Fibroblast of gingiva (primary cell): ENCODE measurements around the gene BAZ1B.
A peak's percentile ranks its signal among the peaks of the same experiment; 100 is the strongest.
"Not testable (repeated sequence)": the region's sequence is repeated elsewhere in the genome, so short reads cannot be mapped to it uniquely, and the experiment has no call there.

Source experiments
- DNase-seq: peaks from one replicate; pipeline ENCODE4 v3.0.0-alpha.2; 2011; ENCODE audit warnings: low read depth

BAZ1B gene

DNA sequence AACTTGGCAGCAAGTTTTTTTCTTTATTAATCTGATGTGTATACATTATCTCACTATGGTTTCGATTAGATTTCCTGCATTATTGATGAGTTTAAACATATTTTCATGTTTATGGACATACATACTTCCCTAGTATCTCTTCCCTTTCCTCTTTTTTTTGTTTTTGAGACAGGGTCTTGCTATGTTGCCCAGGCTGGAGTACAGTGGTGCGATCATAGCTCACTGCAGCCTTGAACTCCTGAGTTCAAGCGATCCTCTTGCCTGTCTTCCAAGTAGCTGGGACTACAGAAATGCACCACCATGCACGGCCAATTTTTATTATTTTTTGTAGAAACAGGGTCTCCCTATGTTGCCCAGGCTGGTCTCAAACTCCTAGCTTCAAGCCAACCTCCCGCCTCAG, 18.9 kb downstream of the BAZ1B start:
- no peak for DNase-seq

DNA sequence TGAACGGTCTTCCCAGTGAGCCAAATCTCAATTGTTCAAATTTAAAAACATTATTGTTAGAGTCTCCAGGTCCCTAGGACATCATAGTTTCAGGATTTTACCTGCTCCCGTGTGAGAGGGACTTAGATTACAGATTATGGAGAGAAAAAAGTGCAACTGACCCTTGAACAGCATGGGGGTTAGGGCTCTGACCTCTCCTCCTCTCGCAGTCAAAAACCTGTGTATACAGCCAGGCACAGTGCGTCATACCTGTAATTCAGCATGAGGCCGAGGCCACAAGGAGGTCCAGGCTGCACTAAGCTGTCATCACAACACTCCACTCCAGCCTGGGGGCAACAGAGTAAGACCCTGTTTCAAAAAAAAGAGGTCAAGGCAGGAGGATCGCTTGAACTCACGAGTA, 25.5 kb downstream of the BAZ1B start:
- no peak for DNase-seq

DNA sequence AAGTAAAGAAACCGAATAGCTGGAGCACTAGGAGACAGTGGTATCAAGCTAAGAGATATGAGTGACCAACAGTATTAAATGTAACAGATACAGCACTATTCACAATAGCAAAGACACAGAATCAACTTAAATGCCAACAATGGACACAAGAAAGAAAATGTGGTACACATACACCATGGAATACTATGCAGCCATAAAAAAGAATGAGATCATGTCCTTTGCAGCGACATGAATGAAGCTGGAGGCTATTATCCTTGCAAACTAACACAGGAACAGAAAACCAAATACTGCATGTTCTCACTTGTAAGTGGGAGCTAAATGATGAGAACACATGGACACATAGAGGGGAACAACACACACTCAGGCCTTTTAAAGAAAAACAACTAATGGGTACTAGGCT, 26.6 kb downstream of the BAZ1B start:
- not testable (repeated sequence) for DNase-seq

DNA sequence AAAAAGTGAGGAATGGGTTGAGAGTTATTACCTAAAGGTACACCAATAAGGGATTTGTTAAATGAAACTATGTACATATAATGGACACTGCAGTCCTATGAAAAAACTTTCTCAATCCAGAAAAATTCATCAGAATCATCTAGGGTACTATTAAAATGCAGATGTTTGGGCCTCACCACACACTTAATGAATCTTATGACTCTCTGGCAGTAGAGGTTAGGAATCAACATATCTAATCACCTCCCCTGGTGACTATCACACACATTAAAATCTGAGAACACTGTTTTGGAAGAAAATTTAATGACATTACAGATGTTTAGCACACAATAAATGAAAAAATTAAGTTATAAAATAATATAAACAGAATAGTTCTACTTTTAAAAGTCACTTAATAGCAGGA, 32.1 kb downstream of the BAZ1B start:
- DNase-seq: no peak

DNA sequence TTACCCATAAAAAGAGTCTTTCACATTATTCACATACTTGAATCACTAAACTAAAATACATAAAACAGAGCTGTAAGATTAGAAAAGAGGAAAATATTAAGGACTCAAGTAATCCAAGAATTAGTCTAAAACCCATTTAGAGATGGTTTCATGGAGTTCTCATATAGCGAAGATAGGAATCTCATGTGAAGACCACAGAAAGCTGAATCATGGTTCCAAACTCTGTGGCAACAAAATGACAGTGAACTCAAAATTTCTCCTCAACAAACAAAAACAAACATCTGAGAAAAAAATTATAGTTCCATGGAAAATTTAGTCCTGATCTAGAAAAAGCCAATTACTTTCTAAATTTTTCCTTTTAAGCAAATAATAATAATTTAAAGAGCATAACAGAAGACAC, 34.6 kb downstream of the BAZ1B start:
- DNase-seq: no peak

DNA sequence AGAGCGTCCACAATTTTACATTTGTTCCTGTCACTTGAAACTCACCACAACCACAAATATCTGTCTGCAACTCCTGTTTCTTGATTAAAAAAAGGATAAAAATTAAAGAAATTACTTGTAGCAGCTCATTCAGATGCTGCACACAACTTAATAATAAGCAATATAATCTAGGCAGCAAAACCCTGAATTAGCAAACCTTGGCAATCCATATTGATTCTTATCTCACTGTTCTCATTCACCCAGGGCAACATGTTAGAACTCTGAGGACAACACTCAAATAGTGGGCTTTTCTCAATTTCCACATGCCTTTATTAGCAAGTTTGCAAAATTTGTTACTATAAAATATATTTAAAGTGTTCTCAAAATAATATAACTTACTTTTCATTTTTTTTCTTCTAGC, 38.9 kb downstream of the BAZ1B start:
- DNase-seq: no peak

DNA sequence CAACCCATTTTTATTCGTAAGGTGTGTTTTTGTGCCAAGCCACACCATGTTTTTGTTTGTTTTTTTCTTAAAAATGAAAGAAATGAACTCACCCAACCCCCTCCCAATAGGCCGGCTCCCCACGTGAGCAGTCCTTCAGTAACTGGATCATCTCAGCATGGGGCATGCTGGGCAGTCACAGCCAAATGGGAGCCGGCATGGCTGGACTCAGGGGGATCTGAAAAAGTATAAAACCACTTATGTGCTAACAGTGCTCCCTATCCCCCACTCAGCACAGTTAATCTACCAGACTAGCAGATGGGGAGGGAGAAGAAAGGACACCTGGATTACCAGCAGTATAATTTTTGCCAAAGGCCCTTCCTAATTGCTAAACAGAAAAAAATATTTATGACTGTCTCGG, 39.3 kb downstream of the BAZ1B start:
- DNase-seq: peak; percentile 4

DNA sequence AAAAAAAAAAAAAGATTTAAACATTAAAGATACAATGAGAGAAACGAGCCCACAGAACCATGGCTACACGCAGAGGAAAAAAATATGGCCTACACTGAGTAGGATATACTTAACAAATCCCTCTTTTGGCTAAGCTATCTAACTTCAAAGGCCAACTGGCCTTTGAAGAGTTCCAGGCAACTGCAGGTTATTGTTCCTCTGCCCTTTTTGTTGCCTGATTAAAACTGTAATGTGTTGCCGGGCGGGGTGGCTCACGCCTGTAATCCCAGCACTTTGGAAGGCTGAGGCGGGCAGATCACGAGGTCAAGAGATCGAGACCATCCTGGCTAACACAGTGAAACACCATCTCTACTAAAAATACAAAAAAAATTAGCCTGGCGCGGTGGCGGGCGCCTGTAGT, 40.6 kb downstream of the BAZ1B start:
- not testable (repeated sequence) for DNase-seq

DNA sequence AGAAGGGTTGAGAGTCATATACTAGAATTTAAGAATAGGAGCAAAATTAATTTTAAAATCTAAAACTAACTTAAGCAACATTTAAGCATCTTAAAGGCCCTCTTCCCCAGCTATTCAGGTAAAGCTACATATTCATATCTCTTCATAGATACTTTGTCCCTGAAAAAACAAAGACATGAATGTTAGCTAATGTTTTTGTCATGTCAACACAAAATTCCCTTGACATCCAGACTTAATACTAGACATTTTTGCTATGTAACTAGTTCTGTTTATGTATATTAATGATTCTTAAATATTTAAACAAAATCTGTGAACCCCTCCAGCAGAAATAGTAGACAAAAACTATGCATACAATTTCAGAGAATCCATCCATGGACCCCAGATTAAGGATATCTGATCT, 43.5 kb downstream of the BAZ1B start:
- no peak for DNase-seq

DNA sequence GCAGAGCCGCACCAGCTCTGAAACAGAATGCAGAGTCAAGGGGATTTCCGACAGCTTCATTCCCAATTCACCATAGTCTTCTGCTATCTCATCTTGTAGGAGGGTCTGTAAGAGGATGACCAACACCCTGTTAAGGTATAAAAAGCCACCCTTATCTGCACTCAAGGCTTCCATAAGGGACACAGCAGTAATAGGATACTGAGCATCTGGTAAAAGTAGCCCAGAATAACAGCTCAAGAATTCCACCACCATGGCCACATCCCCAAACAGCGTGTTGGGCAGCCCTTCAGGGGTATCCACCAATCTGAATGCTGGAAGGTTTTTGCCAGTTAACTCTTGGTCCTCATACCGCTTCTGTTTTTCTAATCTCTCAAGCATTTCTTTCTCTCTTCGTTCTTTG, 44.7 kb downstream of the BAZ1B start:
- DNase-seq: no peak

DNA sequence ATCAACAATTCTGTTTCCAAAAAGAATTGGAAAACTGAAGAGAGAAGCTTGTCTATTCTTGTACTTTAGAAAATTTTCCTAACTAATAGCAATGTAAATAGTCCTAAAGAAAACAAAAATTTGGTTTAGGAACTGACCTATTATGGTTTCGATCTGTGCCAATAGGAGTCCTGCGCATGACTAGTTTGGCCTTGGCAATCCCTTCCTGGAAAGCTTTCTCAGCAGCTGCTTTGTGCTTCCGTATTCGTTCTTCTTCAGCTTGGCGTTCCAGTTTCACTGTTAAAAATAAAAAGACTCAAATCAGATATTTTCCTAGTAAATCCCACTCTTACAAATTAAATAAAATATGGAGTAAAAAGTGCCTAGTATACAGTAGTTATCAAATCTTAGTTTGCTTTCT, 51.9 kb downstream of the BAZ1B start:
- DNase-seq: no peak

DNA sequence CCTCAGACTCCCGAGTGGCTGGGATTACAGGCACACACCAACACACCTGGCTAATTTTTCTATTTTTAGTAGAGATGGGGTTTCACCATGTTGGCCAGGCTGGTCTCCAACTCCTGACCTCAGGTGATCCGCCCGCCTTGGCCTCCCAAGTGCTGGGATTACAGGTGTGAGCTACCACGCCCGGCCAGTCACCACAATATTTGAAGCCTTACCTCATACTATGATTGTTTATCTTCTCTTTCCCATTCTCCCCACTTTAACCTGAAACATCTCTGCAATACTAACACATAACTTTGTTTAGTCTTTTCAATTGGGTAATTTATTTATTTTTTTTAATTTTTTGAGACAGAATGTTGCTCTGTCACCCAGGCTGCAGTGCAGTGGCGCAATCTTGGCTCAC, 55.0 kb downstream of the BAZ1B start:
- not testable (repeated sequence) for DNase-seq

DNA sequence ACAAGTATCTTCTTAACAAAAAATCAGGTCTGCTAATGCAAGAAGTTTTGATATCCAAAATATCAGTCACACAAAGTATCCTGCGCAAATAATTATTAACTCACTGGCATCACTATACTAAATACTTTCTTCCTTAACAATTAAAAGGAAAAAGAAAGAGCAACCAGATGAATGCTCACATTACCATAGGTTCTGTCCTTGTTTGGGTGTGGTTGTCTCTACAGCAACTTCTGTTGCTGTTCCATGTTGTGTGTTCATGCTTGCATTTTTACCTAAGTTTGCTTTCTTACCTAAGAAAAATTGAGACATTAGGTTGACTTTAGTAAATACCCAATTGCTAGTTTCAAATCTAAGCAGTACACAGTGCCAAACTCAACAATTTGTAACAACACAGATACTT, 56.0 kb downstream of the BAZ1B start:
- no peak for DNase-seq

DNA sequence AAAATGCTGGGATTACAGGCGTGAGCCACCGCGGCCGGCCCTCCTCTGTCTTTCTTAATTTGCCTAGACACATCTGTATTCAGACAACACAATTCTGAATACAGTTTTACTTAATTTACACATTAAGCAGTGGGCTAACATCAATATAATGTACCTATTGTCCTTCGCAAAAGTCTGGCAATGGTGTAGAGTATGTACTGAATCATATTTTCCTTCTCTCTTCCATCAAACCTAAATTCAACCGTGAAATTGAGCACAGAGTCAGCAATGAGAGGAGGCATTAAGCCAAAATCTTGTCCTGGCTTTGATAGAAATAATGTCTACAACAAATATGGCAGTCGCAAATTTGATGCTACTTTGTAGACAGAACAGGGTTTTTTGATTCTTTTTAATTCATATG, 58.1 kb downstream of the BAZ1B start:
- no peak for DNase-seq

DNA sequence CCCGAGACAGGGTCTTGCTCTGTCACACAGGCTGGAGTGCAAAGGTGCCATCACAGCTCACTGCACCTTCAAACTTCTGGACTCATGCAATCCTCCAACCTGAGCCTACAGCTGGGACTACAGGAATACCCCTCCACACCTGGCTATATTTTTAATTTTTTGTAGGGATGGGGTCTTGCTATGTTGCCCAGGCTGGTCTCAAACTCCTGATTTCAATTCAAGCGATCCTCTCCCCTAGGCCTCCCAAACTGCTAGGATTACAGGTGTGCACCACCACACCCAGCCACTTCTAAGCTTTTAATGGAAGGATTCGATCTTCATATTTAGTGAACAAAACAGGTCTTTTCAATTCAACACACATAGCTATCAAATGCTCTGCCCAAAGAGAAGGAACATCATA, 58.8 kb downstream of the BAZ1B start:
- no peak for DNase-seq

DNA sequence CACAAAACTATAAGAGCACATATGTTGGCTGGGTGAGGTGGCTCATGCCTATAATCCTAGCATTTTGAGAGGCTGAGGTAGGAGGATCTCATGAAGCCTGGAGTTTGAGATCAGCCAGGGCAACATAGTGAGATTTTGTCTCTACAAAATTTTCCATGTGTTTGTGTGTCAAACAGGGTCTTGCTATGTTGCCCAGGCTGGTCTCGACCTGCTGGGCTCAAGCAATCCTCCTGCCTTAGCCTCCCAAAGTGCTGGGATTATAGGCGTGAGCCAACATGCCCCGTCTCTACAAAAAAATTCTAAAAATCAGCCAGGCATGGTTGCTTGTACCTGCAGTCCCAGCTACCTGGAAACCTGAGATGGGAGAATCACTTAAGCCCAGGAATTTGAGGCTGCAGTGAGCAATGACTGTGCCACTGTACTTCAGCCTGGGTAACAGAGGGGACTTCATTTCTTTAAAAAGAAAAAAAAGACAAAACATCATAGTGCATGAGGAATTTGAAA, 60.3 kb downstream of the BAZ1B start:
- DNase-seq: no peak

DNA sequence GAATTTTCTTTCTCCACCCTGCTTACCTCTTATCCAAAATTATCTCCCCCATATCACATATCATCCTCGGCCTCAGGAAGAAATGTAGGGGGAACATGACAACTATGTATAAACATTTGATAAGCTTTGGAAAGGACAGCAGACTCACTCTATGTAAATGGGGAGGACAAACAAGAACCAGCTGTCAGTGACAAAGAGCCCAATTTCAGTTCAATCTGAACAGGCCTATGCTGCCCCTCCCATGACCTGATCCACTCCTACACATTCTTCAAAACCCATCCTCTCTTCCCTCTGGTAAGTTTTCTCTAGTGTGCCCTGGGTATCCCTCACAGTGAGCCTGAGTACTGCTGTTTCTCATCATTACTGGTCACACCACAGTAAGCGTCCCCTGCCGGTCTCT, 67.7 kb downstream of the BAZ1B start:
- DNase-seq: no peak

DNA sequence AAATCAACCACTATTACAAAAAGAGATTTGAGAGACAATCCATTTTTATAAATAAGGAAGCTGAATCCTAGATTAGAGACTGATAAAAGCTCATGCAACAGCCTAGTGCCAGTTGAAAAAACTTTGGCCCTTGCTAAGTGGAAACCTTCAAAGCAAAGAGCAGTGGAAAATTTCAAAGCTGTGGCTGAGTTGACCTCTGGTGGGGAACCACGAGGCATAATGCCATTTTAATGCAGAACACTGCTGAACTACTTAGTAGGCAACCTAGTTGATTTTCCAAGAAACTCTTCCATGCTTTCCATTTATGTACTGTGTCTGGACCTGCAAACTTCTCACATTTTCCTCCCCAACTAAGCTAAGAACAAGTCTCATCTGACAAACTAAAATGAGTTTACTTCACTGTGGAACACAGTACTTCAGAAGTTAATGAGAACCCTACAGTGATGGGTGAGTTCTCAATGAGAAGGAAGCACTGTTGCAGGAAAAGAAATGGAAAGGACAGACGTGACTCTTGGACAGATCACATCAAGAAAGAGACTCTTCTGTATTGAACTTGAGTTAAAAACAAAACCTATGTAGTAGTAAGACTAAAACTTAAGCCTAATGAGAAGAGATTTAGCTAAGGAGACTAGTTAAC, 69.0 kb downstream of the BAZ1B start:
- no peak for DNase-seq

DNA sequence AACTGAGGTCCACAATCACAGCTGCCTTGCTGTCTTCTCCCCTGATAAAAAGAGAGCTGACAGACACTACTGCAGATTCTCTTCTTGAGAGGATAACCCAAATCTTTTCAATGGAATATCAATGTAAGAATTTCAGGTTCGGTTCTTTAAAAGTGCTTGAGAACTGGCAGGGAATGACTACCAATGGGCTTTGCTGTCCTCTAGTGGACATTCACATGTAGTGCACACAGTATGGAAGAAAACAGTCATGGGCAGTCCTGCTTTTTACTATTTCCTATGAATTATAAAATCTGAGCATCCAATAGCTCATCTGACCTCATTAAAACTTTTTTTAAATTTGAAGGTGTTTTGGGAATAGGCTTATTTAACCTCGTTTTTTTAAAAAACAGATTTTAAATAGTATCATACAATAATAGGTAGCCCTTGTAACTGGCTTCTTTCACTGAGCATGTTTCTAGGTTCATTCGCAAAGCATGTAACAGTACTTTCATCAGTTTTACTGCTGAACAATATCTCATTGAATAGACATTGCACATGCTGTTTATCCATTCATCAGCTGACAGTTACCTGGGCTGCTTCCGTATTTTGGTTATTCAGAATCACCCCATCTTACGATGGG, 70.2 kb downstream of the BAZ1B start:
- peak; percentile 47 for DNase-seq

DNA sequence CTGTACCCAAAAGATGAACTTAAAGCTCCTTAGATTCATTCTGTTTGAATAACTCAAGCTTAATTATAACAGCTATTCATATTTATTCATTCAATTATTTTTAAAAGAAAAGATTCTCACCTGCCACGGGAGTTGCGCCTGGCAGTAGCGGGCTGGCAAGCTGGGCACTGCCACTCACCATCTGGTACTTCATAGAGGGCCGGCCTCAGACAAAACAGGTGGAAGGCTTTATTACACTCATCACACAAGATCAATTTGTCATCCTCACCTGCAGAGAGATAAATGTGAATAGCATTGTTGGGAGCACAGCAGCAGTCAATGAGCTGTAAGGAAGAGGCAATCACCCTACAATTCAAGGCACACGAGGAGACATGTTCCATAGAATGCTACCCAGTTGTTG, 72.7 kb downstream of the BAZ1B start:
- no peak for DNase-seq

DNA sequence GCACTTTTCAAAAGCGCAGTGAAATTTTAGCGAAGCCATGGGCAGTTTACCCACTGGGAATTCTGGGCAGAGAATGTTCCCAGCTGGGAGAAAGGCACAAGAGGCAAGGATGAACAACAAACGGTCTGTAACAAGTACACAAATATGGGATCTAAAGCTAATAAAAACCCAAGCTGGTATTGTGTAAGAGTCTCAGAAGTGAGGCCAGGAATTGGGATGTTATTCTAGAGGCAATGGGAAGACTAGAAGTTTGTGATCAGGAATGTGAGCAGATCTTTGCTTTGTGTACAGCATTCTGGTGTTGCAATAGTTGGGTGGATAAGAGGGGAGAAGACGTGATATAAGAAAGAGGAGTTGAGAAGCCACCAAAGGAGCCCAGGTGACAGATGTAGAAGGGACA, 73.5 kb downstream of the BAZ1B start:
- DNase-seq: peak; percentile 75

DNA sequence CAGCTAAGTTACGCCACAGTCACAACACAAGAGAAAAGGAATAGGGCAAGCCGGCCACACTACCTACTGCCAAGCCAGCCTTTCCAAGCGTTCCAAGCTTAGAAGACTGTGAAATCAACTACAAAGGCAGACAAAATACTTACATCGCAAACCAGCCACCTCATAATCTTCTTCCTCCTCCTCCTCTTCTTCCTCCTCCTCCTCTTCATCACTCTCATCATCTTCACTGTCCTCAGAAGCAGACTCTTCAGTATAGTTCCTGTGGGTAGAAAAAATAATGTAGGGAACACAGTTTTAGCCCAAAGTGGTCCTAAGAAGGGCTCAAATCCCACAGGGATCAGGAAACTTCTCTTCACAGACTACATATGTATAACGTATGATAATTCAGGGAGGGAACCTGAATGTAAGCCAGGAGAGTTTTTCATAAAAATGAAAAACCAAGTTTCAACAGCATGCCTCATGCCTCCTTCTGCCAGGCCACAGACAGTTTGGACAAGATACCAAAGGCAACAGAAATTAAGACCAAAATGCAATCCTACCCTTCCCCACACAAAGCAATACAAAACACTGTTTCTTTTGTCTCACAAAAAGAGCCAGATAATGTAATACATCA, 74.9 kb downstream of the BAZ1B start:
- no peak for DNase-seq

DNA sequence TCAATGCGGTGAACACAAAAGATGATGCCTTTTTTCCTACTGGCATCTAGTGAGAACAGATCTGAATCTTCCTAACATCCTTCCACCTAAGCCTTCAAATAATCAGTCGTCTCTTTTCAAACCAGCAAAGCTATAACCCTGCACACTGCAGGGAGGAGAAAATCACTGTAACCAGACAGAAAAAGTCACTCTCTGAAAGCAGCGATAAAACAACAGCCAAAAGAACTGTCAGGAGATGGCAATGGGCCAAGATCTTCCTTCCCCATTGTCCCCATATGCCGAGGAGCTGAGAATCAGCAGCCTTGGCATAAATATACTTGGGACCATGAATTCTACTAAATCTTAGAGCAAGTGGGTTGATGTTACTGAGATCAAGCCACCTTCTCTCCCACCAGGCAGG, 75.4 kb downstream of the BAZ1B start:
- DNase-seq: no peak
